GM12878 (cell line): ENCODE data around the gene CACNA2D1. TPM values are rescaled to one million over a fixed set of nuclear protein-coding genes. Genes with fewer than 3 reads are reported as not detected.

Source experiments
- ATAC-seq: fragments of 200-7000 bp; cut with Tn5 transposase; 3 replicates; pipeline ENCODE4 v1.9.1; 2020; ENCODE audit warnings: mild to moderate bottlenecking, moderate library complexity
- BruUV-seq: library from RNA; stranded (reverse); fragments of 400-500 nt; replicated peaks from 2 replicates; lab custom pipeline; 2021; lab: Mats Ljungman, UMichigan
- CTCF ChIA-PET: fragments of 300-600 bp; sonication (Branson Sonifier 250); formaldehyde crosslinking; extraction: SDS; loops from one replicate; lab custom pipeline; 2021; ENCODE audit warnings: inconsistent platforms; lab: Yijun Ruan, JAX
- POLR2A ChIA-PET: fragments of 350-600 bp; formaldehyde crosslinking; extraction: SDS; loops from one replicate; lab custom pipeline; 2021; ENCODE audit warnings: inconsistent platforms; lab: Charles Lee
- RAD21 ChIA-PET: fragments of 300-600 bp; sonication (Branson Sonifier 250); formaldehyde crosslinking; loops from one replicate; lab custom pipeline; 2023; ENCODE audit warnings: antibody characterized with exemption; ENCODE audit not compliant: unreplicated experiment; lab: Charles Lee
- SMC1A ChIA-PET: fragments of 300-600 bp; sonication (Branson Sonifier 250); formaldehyde crosslinking; loops from one replicate; lab custom pipeline; 2023; ENCODE audit not compliant: unreplicated experiment, uncharacterized antibody; lab: Charles Lee
- DNase-seq: peaks from one replicate; pipeline ENCODE4 v3.0.0-alpha.2; 2011; ENCODE audit warnings: low read depth, low spot score
- FAIRE-seq: peaks from 3 replicates; lab custom pipeline; 2011; peaks lifted over from hg19 to GRCh38; lab: Jason Lieb, UNC
- H2AFZ ChIP-seq: 2 replicates; pipeline ENCODE4 v1.6.0; 2011; ENCODE audit warnings: low read depth, low read length, control low read depth; ENCODE audit not compliant: control insufficient read depth
- H3K27ac ChIP-seq: 2 replicates; pipeline ENCODE4 v1.5.1; 2011; ENCODE audit warnings: control low read depth; ENCODE audit not compliant: control insufficient read depth, insufficient read depth
- H3K27me3 ChIP-seq, 2 experiments: replicated peaks in 1 of 2; 2 replicates each; pipeline versions ENCODE4 v1.6.0 to v1.6.1; 2011; ENCODE audit warnings: low read length in 1 of 2; ENCODE audit not compliant: control insufficient read depth in 2 of 2, insufficient read depth in 2 of 2
- H3K36me3 ChIP-seq, 2 experiments: 2 replicates each; pipeline ENCODE4 v1.5.1; 2011; ENCODE audit warnings: low read length in 1 of 2; ENCODE audit not compliant: control insufficient read depth in 2 of 2, insufficient read depth in 2 of 2
- H3K4me1 ChIP-seq: 2 replicates; pipeline ENCODE4 v1.6.1; 2011; ENCODE audit warnings: mild to moderate bottlenecking, low read length, moderate library complexity, mixed read lengths; ENCODE audit not compliant: control insufficient read depth, insufficient read depth
- H3K4me2 ChIP-seq: 2 replicates; pipeline ENCODE4 v1.6.0; 2011; ENCODE audit warnings: control low read depth; ENCODE audit not compliant: control insufficient read depth, insufficient read depth
- H3K4me3 ChIP-seq: fragments of 200-600 bp; sonication (generic); 2 replicates; pipeline ENCODE4 v1.5.1; 2016
- H3K79me2 ChIP-seq: 2 replicates; pipeline ENCODE4 v1.6.0; 2011; ENCODE audit warnings: low read length; ENCODE audit not compliant: control insufficient read depth, insufficient read depth
- H3K9ac ChIP-seq: 2 replicates; pipeline ENCODE4 v1.8.0; 2011; ENCODE audit warnings: low read length, control low read depth, mixed read lengths; ENCODE audit not compliant: control insufficient read depth, insufficient read depth
- H3K9me3 ChIP-seq: replicated peaks from 3 replicates; pipeline ENCODE4 v1.5.1; 2011; ENCODE audit warnings: mild to moderate bottlenecking, low read length; ENCODE audit not compliant: control insufficient read depth, insufficient read depth
- H4K20me1 ChIP-seq: 2 replicates; pipeline ENCODE4 v1.6.0; 2011; ENCODE audit not compliant: control insufficient read depth, insufficient read depth
- CHD1 ChIP-seq: IDR thresholded peaks from 2 replicates; pipeline ENCODE4 v1.6.1; 2012; ENCODE audit warnings: low read depth, low read length, improper control_type of control experiment
- CUX1 ChIP-seq: IDR thresholded peaks from 2 replicates; pipeline ENCODE4 v1.6.1; 2012; ENCODE audit warnings: improper control_type of control experiment, low read depth, low read length; ENCODE audit not compliant: insufficient replicate concordance
- FOXM1 ChIP-seq: IDR thresholded peaks from 2 replicates; pipeline ENCODE4 v1.6.1; 2012; ENCODE audit warnings: low read depth, mild to moderate bottlenecking, inconsistent platforms, low read length, moderate library complexity
- HDAC6 ChIP-seq: fragments of 200-600 bp; sonication (generic); IDR thresholded peaks from one replicate; pipeline ENCODE4 v1.8.0; 2017; ENCODE audit warnings: antibody characterized with exemption; ENCODE audit not compliant: unreplicated experiment
- IKZF2 ChIP-seq, 2 experiments: fragments of 450-650 bp; IDR thresholded peaks; 2 replicates each; pipeline ENCODE4 v1.6.1; 2017; ENCODE audit warnings: mild to moderate bottlenecking in 2 of 2, moderate library complexity in 2 of 2
- NBN ChIP-seq: fragments of 450-650 bp; IDR thresholded peaks from 2 replicates; pipeline ENCODE4 v1.6.1; 2016
- POLR2AphosphoS5 ChIP-seq: IDR thresholded peaks from 2 replicates; pipeline ENCODE4 v1.6.1; 2011; ENCODE audit warnings: mild to moderate bottlenecking, low read length, inconsistent platforms
- RB1 ChIP-seq: fragments of 450-650 bp; formaldehyde crosslinking; IDR thresholded peaks from 2 replicates; pipeline ENCODE4 v1.6.1; 2017; ENCODE audit warnings: mild to moderate bottlenecking, borderline replicate concordance
- SMAD1 ChIP-seq: fragments of 450-650 bp; IDR thresholded peaks from 2 replicates; pipeline ENCODE4 v1.6.1; 2018; ENCODE audit warnings: mild to moderate bottlenecking, low read depth; ENCODE audit not compliant: partially characterized antibody
- STAT1 ChIP-seq: fragments of 450-650 bp; conservative IDR thresholded peaks from 2 replicates; pipeline ENCODE4 v1.6.1; 2014; ENCODE audit warnings: antibody characterized with exemption, mild to moderate bottlenecking
- TAF1 ChIP-seq: IDR thresholded peaks from 2 replicates; pipeline ENCODE4 v1.6.1; 2011; ENCODE audit warnings: mild to moderate bottlenecking, low read depth, low read length, borderline replicate concordance
- YY1 ChIP-seq: IDR thresholded peaks from 2 replicates; pipeline ENCODE4 v1.6.1; 2011; ENCODE audit warnings: low read depth, mild to moderate bottlenecking, low read length
- ZNF622 ChIP-seq: fragments of 450-650 bp; IDR thresholded peaks from 2 replicates; pipeline ENCODE4 v1.6.1; 2017; ENCODE audit warnings: mild to moderate bottlenecking, inconsistent platforms
- WGBS: methylation state at CpG from one replicate; pipeline ENCODE4 v1.1.6; 2016; ENCODE audit warnings: low lambda C conversion rate; ENCODE audit not compliant: insufficient replicate concordance, insufficient coverage; ENCODE audit errors: missing lambda C conversion rate; 5-methylcytosine and 5-hydroxymethylcytosine counted together
- in situ Hi-C: fragments of 300-500 bp; cut with MboI; formaldehyde crosslinking; loops from 9 replicates; pipeline ENCODE4 v1.14.3; 2018; ENCODE audit warnings: mixed read lengths
- intact Hi-C: fragments of 100-400 bp; cut with micrococcal nuclease; formaldehyde crosslinking; loops from one replicate; pipeline ENCODE4 v1.14.2; 2022; ENCODE audit not compliant: unreplicated experiment
- polyA plus RNA-seq, 11 experiments: library from polyadenylated mRNA; depleted of rRNA in 4 of 11; unstranded in 6 of 11; stranded (reverse) in 5 of 11; fragments of >200 nt; fragmentation: Nextera tagmentation in 4 of 11; fragmentation: Illumina TruSeq in 1 of 11; extraction: Ambion mirVana in 4 of 11; extraction: Trizol in 1 of 11; gene quantifications; 1 replicate in 1 of 11; 2 replicates in 10 of 11; pipeline versions ENCODE4 v1.2.1 to v1.2.3, GENCODE V29; 2011 to 2016; ENCODE audit warnings: inconsistent platforms in 2 of 11, missing spikeins in 2 of 11, low read depth in 1 of 11
- total RNA-seq, 4 experiments: library from RNA; depleted of rRNA in 3 of 4; stranded (reverse); fragments of >200 nt in 3 of 4; fragmentation: Illumina TruSeq in 1 of 4; extraction: Trizol in 1 of 4; gene quantifications; 2 replicates each; pipeline versions ENCODE4 v1.2.1 to v1.2.3, GENCODE V29; 2013 to 2021
- TF ChIP-seq, protein P1 (sequence below): fragments of 450-650 bp; formaldehyde crosslinking; IDR thresholded peaks from 2 replicates; pipeline ENCODE4 v1.4.0; 2020; ENCODE audit warnings: mild to moderate bottlenecking, moderate library complexity

Gene CACNA2D1
- total and polyA plus RNA-seq, 10 of the 15 experiments (the other 5 are each of a cell fraction or from before 2014, with no cell fraction given): 0.14 to 14.8 (median 0.97) TPM

- TF ChIP-seq, protein P1, sequence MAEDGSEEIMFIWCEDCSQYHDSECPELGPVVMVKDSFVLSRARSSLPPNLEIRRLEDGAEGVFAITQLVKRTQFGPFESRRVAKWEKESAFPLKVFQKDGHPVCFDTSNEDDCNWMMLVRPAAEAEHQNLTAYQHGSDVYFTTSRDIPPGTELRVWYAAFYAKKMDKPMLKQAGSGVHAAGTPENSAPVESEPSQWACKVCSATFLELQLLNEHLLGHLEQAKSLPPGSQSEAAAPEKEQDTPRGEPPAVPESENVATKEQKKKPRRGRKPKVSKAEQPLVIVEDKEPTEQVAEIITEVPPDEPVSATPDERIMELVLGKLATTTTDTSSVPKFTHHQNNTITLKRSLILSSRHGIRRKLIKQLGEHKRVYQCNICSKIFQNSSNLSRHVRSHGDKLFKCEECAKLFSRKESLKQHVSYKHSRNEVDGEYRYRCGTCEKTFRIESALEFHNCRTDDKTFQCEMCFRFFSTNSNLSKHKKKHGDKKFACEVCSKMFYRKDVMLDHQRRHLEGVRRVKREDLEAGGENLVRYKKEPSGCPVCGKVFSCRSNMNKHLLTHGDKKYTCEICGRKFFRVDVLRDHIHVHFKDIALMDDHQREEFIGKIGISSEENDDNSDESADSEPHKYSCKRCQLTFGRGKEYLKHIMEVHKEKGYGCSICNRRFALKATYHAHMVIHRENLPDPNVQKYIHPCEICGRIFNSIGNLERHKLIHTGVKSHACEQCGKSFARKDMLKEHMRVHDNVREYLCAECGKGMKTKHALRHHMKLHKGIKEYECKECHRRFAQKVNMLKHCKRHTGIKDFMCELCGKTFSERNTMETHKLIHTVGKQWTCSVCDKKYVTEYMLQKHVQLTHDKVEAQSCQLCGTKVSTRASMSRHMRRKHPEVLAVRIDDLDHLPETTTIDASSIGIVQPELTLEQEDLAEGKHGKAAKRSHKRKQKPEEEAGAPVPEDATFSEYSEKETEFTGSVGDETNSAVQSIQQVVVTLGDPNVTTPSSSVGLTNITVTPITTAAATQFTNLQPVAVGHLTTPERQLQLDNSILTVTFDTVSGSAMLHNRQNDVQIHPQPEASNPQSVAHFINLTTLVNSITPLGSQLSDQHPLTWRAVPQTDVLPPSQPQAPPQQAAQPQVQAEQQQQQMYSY (CRISPR knock-in tag): no peak
- TF ChIP-seq POLR2AphosphoS5 (no peak), RB1 (no peak), NBN (no peak)
These were observed 392.8 kb downstream of the CACNA2D1 start (continued) for GRCh38 chr7:82050792-82051191.

DNA sequence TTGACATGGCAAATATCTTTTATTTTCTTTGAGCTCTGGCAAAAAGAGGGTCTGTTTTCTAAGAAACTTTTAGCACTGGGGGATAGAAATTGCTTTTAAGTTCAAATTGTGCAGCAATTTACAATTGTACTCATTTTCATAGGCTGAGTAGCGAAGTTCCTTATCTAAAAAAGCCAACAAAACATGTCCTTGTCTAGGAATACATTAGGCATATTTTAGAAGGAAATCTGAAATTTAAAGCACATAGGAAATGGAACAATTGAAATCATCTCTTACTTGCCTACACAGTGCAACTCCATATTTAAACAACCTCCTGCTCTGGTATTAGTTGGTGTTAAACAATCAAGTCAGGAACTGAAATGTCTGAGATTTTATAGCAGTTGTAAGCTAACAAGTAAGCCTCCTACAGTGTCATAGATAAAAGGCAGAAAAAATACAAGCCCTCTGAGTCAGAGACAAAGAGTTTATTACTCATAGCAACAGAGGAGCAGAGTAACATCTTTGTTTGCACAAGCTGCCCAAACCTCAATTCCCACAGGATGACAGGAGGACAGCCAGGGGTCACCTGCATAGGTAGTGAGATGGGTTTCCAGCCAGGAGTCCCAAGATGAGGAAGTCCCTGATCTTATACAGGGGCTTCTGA lies 393.6 kb downstream of the CACNA2D1 start:
- in situ Hi-C loops: loop anchor here (10.0 kb wide), 1 partner anchor 685 kb away; no protein-coding TSS in a partner anchor
- DNase-seq: no peak
- TF ChIP-seq YY1: no peak
- no peak for TF ChIP-seq CUX1
- TF ChIP-seq STAT1: no peak
- TF ChIP-seq CHD1: no peak
- no peak for TF ChIP-seq FOXM1
- peak; percentile 59 to 70 for TF ChIP-seq IKZF2 (IDR thresholded peaks at IDR 0.05)
- TF ChIP-seq TAF1: no peak
- TF ChIP-seq ZNF622: no peak
- no peak for TF ChIP-seq HDAC6
- no peak for TF ChIP-seq SMAD1

More for the DNA sequence above, 393.6 kb downstream of the CACNA2D1 start:
- H3K27ac ChIP-seq: no peak overlapping the region
- H3K27me3 ChIP-seq: no peaks in the 10 kb centered on the region
- H3K4me2 ChIP-seq: no peak overlapping the region
- 0% methylated on average over 1 of the region's 1 CpG for WGBS
- H3K4me1 ChIP-seq: no peaks in the 10 kb centered on the region
- no peaks in the 10 kb centered on the region for H4K20me1 ChIP-seq
- SMC1A ChIA-PET: interaction anchor here (0.6 to 2.6 kb wide), 26 partner anchors 16 to 665 kb away, joined by 3 to 25 read pairs (median 4); no protein-coding TSS in a partner anchor
- no peaks in the 10 kb centered on the region for H3K36me3 ChIP-seq
- RAD21 ChIA-PET: interaction anchor here (0.7 to 8.4 kb wide), 13 partner anchors 27 to 676 kb away, joined by 3 to 45 read pairs (median 5); no protein-coding TSS in a partner anchor
- BruUV-seq: TSS peak; percentile 99
- no peaks in the 10 kb centered on the region for H3K9me3 ChIP-seq
- H3K9ac ChIP-seq: no peak overlapping the region
- no peak for FAIRE-seq
- intact Hi-C loops: loop anchor here (5.0 to 10.0 kb wide), 4 partner anchors 57 to 555 kb away; no protein-coding TSS in a partner anchor
- no peaks in the 10 kb centered on the region for H3K79me2 ChIP-seq
- peak; percentile 70 for ATAC-seq
- H3K4me3 ChIP-seq: no peak overlapping the region
- POLR2A ChIA-PET: interaction anchor here (0.8 to 2.8 kb wide), 4 partner anchors 28 to 57 kb away, joined by 3 to 8 read pairs (median 4); no protein-coding TSS in a partner anchor
- H2AFZ ChIP-seq: no peak overlapping the region; the same call in 1 of the 2 replicates
- CTCF ChIA-PET: interaction anchor here (0.8 to 9.5 kb wide), 11 partner anchors 30 to 556 kb away, joined by 3 to 117 read pairs (median 4); no protein-coding TSS in a partner anchor
